Mesenteric fat pad (tissue), 1 donor: ENCODE data around the gene AGAP1. TPM values are rescaled to one million over a fixed set of nuclear protein-coding genes. Genes with fewer than 3 reads are reported as not detected.

Experiments
- DNase-seq: peaks from one replicate; pipeline ENCODE4 v3.0.0-alpha.2; 2020; ENCODE audit warnings: low spot score
- total RNA-seq: library from RNA; stranded (reverse); fragmentation: NEBNext Ultra II Directional; extraction: Animal tissue kit (Norgen Biotek cat#: 25700); gene quantifications from one replicate; pipeline ENCODE4 v1.2.1, GENCODE V29; 2021
- donor health status: DM: yes; HTN: yes; CAD: no.

AGAP1 gene
- total RNA-seq, 1 donor from 2014 or later: 26.5 TPM

DNA sequence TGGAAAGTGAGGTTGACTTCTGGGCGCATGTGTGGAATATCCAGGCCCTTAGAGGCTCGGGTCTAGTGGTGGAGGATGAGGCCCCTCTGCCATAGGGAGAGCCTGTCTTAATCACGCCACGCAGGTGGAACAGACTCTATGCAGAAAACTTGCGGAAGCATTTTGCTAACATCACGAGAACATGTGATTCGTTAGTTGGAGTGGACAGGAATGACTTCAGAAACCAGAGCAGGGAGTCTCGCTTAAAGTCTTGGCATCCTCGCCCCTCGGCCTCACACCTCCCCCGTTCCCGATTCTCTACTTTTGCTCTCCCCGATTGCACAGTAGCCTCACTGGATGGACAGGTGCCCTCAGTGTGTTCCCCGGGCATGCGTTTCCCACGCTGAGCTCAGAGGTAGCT lies 340.9 kb downstream of the AGAP1 start:
- peak; percentile 55 for DNase-seq

- DNase-seq: no peak
These were observed 342.0 kb downstream of the AGAP1 start for GRCh38 chr2:235835810-235836209.

DNA sequence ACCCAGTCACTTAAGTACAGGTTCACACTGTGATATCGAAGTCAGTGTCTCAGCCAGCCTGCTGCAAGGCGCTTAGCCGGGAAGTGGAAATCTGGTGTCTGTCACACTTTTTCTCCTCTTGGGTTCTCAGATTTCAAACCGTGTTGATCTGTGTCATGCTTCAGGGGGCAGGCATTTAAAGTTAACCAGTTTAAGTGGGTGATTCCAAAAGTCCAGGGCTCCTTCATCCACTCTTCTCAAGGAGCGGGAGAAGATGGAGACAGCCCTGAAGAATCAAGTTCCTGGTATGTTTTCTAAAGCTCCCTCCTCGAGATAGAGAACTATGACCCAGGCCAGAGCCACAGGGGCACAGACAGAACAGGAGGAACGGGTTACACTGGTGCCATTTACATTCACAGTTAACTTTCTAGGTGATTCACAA lies 342.7 kb downstream of the AGAP1 start:
- DNase-seq: no peak

GRCh38 chr2:235839226-235839625 lies 345.4 kb downstream of the AGAP1 start:
- no peak for DNase-seq

GRCh38 chr2:235839974-235840373 lies 346.1 kb downstream of the AGAP1 start:
- no peak for DNase-seq

- peak; percentile 43 for DNase-seq
These were observed 348.0 kb downstream of the AGAP1 start for GRCh38 chr2:235841863-235842262.

- peak; percentile 60 for DNase-seq
These were observed 349.1 kb downstream of the AGAP1 start for GRCh38 chr2:235842941-235843340.

DNA sequence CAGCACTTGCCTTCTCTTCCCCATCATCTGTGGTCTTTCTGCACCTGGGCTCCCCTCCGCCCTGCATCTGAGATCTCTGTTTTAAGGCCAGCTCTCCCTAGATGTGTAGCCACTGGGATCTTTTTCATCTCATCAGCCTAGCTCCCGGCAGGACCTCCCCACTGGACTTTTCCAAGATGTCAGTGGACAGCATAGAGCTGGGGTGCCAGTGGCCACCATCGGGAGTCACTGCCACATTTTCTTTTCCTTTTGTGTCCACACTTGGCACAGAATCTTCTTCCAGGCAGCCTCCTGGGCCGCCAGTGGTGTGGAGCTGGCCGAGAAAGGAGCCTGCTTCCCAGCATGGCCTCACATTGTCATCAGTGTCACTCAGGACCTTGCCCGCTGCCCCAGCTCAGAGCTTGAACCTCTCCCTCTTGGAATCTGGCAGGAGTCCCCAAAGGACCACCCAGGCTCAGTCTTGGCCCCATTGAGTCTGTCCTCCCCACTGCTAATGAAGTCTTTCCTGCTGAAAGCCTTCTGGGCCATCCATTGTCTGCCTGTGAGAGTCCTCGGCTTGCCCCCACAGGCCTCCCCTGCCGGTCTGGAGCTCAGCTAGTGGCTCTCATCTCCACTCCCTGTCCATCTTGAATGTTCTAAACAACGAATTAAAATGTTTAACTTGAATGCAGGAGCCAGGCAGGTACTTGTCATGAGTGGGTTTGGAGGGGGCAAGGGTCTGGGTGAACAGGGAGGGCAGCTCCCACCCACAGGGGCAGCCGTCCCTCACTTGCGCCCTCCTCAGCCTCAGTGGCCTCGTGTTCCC lies 349.9 kb downstream of the AGAP1 start:
- DNase-seq: peak; percentile 47

DNA sequence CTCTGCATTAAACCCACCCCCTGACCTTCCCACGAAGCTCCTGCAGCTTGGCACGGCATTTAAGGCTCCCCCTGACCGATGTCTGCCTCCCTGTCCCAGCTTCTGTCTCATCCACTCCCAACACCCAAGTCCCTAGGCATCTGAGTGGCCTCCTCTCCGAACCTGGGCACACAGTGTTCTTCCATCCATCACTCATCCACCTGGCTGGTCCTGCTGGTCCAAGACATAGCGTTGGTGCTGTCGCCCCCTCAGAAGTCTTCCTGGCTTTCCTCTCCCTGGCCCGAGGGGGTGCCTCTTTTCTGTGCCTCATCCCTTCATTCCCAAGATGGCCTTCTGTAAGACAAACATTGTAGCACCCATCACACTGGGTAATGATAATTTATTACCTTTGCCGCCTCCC lies 350.7 kb downstream of the AGAP1 start:
- DNase-seq: peak; percentile 84

DNA sequence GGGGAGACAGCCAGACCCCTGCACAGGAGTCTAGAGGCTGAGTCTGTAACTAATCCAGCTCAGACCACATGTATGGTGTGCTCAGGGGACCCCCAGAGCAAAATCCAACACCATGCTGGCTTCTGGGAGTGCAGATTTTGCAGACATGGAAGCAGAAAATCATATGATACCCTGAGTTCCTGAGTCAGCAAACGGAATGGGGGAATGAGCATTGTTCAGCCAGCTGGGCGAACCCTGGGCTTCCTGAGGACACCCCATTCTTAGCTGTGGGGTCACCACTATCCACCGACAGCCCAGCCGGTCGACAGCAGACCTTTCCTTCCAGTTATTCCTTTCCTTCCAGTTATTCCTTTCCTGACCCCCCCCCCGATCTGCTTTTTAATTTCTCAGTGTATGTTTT lies 351.4 kb downstream of the AGAP1 start:
- DNase-seq: peak; percentile 51

GRCh38 chr2:235847576-235847975 lies 353.7 kb downstream of the AGAP1 start:
- DNase-seq: peak; percentile 77

DNA sequence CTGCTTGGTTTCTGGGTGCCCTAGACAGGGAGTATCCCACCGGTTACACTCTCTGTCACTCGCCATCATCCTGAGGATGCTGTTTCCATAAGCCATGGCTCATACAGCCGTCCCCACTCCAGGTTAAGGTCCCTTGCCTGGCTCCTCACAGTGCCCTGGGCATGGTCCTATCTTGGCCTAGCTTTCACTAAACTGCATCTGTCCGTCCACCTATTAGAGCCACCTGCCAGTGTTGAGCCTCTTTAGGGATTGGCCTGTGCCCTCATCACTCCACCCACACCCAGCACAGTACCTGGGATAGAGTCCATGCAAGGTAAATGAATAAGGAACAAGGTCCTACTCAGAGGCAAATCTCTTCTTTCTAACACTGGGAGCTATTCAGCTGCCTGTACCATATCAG lies 354.2 kb downstream of the AGAP1 start:
- peak; percentile 53 for DNase-seq

GRCh38 chr2:235848946-235849345 lies 355.1 kb downstream of the AGAP1 start:
- no peak for DNase-seq

- DNase-seq: peak; percentile 49
These were observed 355.6 kb downstream of the AGAP1 start for GRCh38 chr2:235849489-235849888.

DNA sequence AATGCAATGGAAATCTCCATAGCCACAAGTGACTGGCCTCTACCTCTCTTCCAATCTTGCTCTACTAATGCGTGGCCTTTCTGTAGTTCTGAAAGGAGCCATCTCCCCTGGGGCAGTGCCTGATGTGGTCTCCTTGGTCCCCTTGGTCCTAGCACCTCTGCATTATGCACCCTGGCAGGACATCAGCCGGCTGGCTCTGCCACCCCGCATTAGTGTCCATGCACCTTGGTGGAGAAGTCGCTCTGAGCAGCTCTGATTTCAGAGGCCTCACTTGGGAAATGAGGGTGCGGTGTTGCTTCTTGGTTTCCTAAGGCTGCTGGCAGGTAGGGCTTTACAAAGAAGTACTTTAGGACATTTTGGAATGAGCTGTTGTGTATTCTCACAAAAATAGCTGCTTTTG lies 356.4 kb downstream of the AGAP1 start:
- peak; percentile 35 for DNase-seq

- DNase-seq: peak; percentile 71
These were observed 357.1 kb downstream of the AGAP1 start for GRCh38 chr2:235850771-235851551.

DNA sequence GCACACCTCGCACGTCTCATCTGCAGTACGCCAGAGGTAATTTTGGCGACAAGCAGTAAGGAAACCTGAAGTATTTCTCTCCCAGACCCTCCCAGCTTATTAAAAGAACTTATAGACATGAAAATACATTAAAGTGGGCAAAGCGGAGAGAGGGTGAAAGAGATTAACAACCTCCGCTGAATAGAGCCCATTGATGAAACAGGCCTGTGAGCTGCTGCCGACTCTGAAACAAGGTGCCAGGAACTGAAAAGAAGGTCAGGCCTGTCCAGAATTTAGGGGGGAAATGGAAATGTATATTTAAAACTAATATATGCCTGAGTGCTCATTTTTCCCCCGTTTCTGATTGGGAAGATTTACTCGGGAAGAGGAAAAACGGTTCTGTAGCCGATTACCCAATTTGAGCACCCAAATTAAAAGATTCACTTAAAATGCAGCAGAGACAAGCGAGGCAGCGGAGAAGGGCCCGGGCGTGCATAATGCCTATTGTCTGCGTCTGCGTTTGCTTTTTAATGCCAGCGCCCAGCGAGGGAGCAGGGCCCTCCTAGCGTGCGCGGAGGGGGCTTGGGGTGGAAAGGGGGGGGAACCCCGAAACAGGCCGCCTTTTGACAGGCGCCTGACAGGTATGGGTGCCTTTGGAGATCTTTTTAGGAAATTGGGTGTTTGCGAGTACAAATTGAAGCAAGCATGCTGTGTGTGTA lies 358.1 kb downstream of the AGAP1 start:
- DNase-seq: peak; percentile 67

DNA sequence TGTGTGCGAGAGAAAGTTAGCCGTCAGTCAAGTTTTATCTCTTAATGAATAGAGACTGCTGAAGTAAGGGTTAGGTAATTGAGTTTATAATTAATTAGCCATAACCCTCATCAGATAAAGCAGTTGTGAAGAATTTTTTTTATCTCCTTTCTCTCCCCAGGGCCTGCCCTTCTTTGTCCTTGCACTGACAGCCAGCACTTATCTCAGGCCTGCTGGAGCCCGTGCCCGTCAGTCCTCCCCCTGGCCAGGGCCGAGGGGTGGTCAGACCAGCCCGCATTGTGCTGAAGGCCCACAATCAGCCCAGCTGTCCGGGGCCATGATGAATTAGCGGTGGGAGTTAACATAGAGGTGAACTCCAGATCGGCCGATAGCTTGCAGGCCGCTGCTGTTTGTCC lies 358.7 kb downstream of the AGAP1 start:
- DNase-seq: peak; percentile 81

DNA sequence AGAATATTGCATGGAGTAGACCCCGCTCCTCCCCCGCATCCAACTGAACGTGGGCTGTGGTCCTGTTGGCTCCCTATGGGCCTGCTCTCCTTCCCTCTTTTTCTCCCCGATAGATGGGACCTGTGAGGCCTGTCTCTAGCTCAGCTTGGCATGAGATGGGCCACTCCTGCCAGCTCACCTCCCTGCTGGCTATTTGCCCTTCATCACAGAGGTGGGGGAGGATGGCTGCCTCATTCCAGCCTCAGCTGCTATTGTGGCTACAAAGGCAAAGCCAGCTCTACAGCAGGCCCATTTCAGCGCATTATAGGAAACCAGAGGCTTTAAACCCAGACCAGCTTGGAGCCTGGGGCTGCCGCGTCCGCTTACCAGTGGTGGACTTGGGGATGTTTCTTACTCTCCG lies 360.4 kb downstream of the AGAP1 start:
- DNase-seq: peak; percentile 35

- peak; percentile 30 for DNase-seq
These were observed 361.2 kb downstream of the AGAP1 start for GRCh38 chr2:235855011-235855410.

DNA sequence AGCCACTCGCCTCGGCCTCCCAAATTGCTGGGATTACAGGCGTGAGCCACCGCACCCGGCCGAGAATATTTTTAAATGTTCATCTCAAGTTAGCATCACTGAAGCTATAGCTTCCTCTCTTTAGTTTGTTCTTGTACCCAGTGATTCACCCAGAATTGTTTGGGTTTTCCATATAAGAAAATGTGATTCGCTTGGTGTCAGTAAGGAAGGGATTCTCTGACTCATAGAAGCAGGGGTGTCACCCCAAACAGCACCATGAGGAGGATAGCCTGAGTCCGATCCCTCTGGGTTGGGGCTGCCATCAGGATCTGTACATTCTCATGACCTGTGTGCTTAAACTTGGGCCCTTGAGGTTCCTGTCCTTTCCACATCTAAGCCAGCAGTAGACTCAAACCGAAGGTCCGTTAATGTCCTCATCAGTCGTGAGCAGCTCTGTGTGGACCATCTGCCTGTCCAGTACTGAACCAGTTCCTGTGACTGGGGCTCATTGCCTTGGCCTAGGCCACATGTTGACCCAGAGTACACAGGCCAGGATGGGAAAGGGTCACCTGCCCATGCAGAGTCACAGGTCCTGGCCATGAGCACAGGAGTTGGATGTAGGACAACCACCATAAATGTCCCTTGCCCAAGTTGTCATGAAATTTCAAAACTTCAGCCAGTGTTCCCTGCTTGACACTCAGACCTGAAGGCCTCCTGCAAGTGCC lies 362.5 kb downstream of the AGAP1 start:
- DNase-seq: no peak
